Parathyroid adenoma (tissue), 2 donors: ENCODE results near the gene DLGAP4.

ENCODE experiments used
- H2AFZ ChIP-seq: fragments of 300-600 bp; sonication (generic); one replicate; pipeline ENCODE4 v1.7.0; 2017; ENCODE audit warnings: antibody characterized with exemption, mild to moderate bottlenecking
- H3K27ac ChIP-seq: fragments of 300-600 bp; sonication (generic); one replicate; pipeline ENCODE4 v1.7.0; 2017
- H3K27me3 ChIP-seq: fragments of 300-600 bp; sonication (generic); one replicate; pipeline ENCODE4 v1.7.0; 2017; ENCODE audit warnings: low read length; ENCODE audit not compliant: control insufficient read depth, insufficient read depth
- H3K36me3 ChIP-seq: fragments of 300-600 bp; sonication (generic); one replicate; pipeline ENCODE4 v1.7.0; 2017; ENCODE audit warnings: low read length; ENCODE audit not compliant: control insufficient read depth, insufficient read depth
- H3K4me1 ChIP-seq: fragments of 300-600 bp; sonication (generic); one replicate; pipeline ENCODE4 v1.7.0; 2017; ENCODE audit warnings: control low read depth
- H3K4me2 ChIP-seq: fragments of 300-600 bp; sonication (generic); one replicate; pipeline ENCODE4 v1.7.0; 2017; ENCODE audit warnings: low read length
- H3K4me3 ChIP-seq: fragments of 300-600 bp; sonication (generic); one replicate; pipeline ENCODE4 v1.7.0; 2017; ENCODE audit warnings: low read depth, low read length
- H3K79me2 ChIP-seq: fragments of 300-600 bp; sonication (generic); one replicate; pipeline ENCODE4 v1.7.0; 2017; ENCODE audit warnings: control low read depth
- H3K9ac ChIP-seq: fragments of 300-600 bp; sonication (generic); one replicate; pipeline ENCODE4 v1.7.0; 2017; ENCODE audit warnings: mild to moderate bottlenecking
- H3K9me3 ChIP-seq: fragments of 300-600 bp; sonication (generic); one replicate; pipeline ENCODE4 v1.7.0; 2017; ENCODE audit warnings: low read length; ENCODE audit not compliant: control insufficient read depth
- TF ChIP-seq, protein P1 (sequence below): fragments of 300-600 bp; sonication (generic); IDR thresholded peaks from one replicate; pipeline ENCODE4 v1.7.0; 2017; ENCODE audit warnings: antibody characterized with exemption, mild to moderate bottlenecking
- donor health status: primary hyperparathyroidism.

Gene DLGAP4

DNA sequence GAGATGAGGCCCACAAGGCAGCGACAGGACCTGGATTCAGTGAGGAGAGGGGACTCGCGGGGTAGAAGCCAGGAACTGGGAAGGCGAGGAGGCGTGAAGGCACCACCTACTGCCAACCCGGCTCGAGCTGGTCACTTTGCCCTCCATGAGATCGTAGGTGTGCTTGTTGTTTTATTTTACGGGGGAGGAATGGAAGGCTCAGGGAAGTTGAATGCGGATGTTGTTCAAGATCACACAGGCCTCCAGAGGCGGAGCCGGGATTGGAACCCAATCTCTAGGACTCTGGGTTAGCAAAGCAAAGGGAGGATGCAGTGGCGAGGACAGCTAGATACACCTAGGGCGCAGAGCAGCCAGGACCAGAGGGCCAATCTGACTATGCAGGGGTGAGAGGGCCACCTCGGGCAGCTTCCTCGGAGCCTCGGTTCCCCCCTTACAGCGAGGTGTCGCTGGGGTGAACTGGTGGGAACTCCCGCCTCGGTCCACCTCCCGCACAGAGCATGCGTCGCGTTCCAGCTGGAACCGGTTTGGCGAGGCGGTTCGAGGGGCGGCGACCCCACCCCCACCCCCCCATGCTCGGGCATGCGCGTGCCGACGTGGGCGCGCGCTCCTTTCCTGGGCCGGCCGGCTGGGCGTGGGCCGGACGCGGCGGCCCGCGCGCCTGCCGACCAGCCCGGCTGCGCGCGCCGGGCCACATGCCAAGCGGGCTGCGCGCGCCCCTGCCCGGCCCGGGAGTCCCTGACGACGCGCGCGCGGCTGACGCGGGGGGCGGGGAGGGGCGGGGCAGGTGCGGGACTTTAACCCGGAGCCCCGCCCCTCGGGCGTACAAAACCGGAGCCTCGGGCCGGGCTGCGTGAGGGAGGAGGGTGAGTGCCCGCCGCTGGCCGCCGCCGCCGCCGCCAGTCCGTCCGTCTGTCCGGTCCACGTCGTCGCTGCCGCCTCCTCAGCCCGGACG is 154.8 kb downstream of the DLGAP4 start:
- H3K27ac ChIP-seq: peak overlapping the region; percentile 72
- no peaks in the 10 kb centered on the region for H3K9me3 ChIP-seq
- no peaks in the 10 kb centered on the region for H3K36me3 ChIP-seq
- peaks cover 12% of the 10 kb centered on the region for H3K4me1 ChIP-seq
- peak overlapping the region; percentile 61 for H3K4me2 ChIP-seq
- H3K79me2 ChIP-seq: peaks cover 2% of the 10 kb centered on the region
- H2AFZ ChIP-seq: peak overlapping the region; percentile 80
- peak overlapping the region; percentile 42 for H3K4me3 ChIP-seq
- no peak overlapping the region for H3K9ac ChIP-seq
- TF ChIP-seq, protein P1, sequence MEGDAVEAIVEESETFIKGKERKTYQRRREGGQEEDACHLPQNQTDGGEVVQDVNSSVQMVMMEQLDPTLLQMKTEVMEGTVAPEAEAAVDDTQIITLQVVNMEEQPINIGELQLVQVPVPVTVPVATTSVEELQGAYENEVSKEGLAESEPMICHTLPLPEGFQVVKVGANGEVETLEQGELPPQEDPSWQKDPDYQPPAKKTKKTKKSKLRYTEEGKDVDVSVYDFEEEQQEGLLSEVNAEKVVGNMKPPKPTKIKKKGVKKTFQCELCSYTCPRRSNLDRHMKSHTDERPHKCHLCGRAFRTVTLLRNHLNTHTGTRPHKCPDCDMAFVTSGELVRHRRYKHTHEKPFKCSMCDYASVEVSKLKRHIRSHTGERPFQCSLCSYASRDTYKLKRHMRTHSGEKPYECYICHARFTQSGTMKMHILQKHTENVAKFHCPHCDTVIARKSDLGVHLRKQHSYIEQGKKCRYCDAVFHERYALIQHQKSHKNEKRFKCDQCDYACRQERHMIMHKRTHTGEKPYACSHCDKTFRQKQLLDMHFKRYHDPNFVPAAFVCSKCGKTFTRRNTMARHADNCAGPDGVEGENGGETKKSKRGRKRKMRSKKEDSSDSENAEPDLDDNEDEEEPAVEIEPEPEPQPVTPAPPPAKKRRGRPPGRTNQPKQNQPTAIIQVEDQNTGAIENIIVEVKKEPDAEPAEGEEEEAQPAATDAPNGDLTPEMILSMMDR: peak; percentile 12
- no peaks in the 10 kb centered on the region for H3K27me3 ChIP-seq

DNA sequence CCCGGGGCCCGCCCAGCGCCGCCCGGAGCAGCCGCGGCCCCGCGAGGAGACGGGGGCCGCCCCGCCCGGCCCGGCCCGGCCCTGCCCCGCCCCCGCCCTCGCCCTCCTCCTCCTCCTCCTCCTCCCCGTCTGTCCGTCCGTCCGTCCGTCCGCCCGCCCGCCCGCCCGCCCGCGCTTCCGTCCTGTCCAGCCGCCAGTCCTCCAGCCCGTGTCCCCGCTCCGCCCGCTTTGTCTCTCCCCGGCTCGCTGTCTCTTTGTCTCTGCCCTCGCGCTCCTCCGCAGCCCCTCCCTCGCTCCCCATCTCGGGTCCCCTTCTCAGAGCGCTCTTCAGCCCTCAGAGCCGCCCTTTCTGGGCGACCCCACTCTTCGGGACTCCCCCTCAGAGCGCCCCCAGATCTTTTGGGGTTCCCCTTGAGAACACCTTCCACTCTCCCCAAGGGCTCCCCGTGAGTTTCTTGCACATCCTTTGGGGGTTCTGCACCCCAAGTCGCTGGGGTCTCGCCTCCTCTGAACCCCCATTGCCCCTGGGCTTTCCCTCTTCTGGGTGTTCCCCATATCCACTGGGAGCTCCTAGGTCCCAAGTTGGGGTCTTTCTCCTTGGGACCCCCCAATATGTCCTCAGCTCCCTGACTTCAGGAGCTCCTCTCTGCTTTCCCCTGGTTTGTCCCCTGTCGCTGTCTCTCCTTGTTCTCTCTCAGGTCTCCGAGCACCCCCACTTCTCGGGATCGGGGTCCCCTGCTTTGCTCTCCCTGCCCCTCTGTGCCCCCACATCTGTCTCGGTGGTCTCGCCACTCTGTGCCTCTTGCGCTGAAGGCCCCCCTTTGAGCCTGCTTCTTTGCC is 155.7 kb downstream of the DLGAP4 start:
- Histone ChIP-seq H3K4me2 (peak overlapping the region; percentile 100), H2AFZ (peak overlapping the region; percentile 72), H3K9me3 (no peaks in the 10 kb centered on the region), H3K27me3 (no peaks in the 10 kb centered on the region), H3K27ac (peak overlapping the region; percentile 80), H3K4me1 (peaks cover 9% of the 10 kb centered on the region), H3K9ac (peak overlapping the region; percentile 74), H3K79me2 (peaks cover 2% of the 10 kb centered on the region), H3K36me3 (no peaks in the 10 kb centered on the region), H3K4me3 (peak overlapping the region; percentile 92)
- TF ChIP-seq, protein P1: no peak

DNA sequence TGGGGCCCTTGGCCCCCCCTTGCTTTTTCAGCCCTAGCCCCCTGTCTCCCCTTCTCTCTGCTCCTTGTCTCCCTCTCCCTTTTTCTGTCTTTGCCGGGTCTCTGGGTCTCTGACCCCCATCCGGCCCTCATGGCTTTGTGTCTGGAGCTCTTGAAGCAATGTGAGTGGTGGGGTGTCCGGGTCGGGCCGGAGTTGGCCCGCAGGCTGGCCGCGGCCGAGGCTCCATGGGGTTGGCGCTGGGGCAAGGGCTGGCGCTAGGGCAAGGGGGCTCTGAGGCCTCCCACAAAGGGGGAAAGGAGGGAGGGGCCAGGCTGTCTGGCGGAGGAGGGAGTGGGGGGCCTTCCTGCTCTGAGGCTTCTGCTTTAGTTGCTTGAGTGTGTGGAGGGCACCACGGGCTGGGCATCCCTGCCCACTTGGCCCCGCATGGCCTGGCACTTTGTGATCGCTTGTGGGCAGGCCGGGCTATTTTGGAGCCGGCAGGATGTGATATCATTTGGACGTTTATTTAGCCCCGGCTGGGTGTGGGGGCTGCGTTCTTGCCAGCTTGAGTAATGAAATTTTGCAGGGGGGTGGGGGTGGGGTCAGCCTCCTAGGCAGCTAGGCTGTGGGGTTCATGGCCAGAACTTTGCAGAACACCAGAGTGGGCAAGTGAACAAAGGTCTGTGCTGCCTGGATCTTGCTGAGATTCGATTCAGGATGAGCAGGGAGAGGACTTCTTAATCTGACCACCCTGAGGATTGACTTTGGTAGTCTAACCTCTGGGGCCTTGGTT is 156.5 kb downstream of the DLGAP4 start:
- no peaks in the 10 kb centered on the region for H3K36me3 ChIP-seq
- TF ChIP-seq, protein P1: no peak
- H3K27ac ChIP-seq: peak overlapping the region; percentile 80
- peak overlapping the region; percentile 100 for H3K4me2 ChIP-seq
- peaks cover 2% of the 10 kb centered on the region for H3K79me2 ChIP-seq
- H3K4me3 ChIP-seq: peak overlapping the region; percentile 92
- H3K27me3 ChIP-seq: no peaks in the 10 kb centered on the region
- H3K9me3 ChIP-seq: no peaks in the 10 kb centered on the region
- peaks cover 10% of the 10 kb centered on the region for H3K4me1 ChIP-seq
- peak overlapping the region; percentile 72 for H2AFZ ChIP-seq
- peak overlapping the region; percentile 74 for H3K9ac ChIP-seq

DNA sequence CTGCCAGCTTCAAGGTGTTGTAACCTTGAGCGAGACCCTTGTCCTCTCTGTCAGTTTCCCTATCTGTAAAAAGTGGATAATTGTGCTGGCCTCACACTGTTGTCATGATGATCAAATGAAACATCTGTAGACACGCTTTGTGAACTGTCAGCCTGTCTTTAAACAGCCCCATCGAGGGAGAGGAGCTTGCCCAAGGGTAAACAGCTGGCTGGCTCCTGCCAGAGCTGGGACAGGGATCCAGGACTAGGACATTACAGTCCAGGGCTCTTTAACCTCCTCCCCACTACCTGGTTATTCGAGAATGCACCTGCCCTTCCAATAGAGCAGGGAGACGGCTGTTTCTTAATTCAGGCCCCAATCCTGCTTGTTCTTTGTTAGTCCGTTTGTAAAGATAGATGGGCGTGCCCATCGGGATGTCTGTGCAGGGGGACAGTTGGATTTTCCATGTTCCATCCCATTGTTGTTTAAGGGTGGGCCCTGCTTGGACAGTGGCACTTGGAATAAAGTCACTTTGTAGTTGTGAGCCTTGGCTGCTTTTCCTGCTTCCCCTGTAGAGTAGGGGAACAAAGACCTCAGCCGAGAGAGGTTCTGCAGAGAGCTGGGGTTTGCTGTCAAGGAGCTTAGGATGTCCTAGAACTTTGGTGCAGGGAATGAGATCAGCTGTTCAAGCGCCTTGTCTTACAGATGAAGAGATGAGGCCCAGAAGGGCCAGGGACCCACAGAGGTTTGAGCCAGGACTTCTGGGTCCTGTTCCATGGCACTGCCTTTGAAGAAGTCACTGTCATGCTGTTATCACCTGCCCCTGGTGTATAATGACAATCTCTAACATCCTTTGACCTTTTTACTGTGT is 157.3 kb downstream of the DLGAP4 start:
- Histone ChIP-seq H3K9me3 (no peaks in the 10 kb centered on the region), H3K36me3 (no peaks in the 10 kb centered on the region), H3K4me2 (peak overlapping the region; percentile 100), H3K4me1 (peaks cover 18% of the 10 kb centered on the region), H3K4me3 (peak overlapping the region; percentile 92), H3K27me3 (no peaks in the 10 kb centered on the region), H3K9ac (no peak overlapping the region), H2AFZ (no peak overlapping the region), H3K79me2 (peaks cover 2% of the 10 kb centered on the region), H3K27ac (peak overlapping the region; percentile 80)
- TF ChIP-seq, protein P1: no peak
